Upper lobe of left lung (tissue), 4 donors: ENCODE results near the gene PRKAR2B.

Source experiments
- CTCF ChIP-seq, 6 experiments: fragments of 450-650 bp in 4 of 6; fragments of 200-600 bp in 2 of 6; sonication (generic) in 2 of 6; IDR thresholded peaks; one replicate each; pipeline ENCODE4 v1.5.1; 2016 to 2019; ENCODE audit warnings: antibody characterized with exemption in 6 of 6
- EP300 ChIP-seq, 4 donors: sonication (generic); formaldehyde crosslinking; IDR thresholded peaks; one replicate each; pipeline ENCODE4 v1.5.1; 2017; ENCODE audit warnings: antibody characterized with exemption in 4 of 4, control low read depth in 2 of 4

- TF ChIP-seq CTCF (IDR thresholded peaks at IDR 0.05) (no peak), EP300 (IDR thresholded peaks at IDR 0.05) (no peak)
These were observed 107.5 kb downstream of the PRKAR2B start for GRCh38 chr7:107152011-107152410.
